ENCODE data around the gene COL4A6.

DNA sequence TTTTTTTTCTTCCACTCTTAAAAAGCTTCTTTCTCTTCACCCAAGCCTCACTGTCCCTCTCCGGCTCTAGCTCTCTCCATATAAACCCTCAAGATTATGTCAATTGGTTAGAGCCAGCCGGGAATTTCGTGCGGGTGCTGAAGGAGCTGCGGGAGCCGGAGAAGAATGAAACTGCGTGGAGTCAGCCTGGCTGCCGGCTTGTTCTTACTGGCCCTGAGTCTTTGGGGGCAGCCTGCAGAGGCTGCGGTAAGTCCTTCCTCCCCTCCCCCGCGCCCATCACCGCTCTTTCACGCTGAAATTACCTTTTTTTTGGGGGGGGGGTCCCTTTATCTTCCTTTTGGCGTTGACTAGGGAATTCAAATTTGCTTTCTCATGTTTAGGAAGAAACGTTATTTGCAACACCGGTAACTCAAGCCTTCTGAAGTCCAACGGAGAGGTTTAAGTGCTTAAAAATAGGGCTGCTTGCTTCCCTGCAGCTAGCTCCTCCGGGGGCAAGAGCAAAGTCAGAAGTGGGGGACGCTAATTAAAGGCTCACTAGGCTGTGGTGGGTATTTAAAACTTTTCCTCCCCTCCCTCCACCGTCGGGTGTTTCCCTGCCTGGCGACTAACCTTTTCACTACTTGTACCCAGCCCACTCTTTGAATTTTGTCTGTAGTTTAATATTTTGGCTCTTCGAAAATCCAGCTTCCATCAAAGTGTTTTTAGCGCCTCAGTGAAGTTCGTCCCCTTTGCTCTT is 1.9 kb upstream of the COL4A6 start:
- TF ChIP-seq, protein P1, sequence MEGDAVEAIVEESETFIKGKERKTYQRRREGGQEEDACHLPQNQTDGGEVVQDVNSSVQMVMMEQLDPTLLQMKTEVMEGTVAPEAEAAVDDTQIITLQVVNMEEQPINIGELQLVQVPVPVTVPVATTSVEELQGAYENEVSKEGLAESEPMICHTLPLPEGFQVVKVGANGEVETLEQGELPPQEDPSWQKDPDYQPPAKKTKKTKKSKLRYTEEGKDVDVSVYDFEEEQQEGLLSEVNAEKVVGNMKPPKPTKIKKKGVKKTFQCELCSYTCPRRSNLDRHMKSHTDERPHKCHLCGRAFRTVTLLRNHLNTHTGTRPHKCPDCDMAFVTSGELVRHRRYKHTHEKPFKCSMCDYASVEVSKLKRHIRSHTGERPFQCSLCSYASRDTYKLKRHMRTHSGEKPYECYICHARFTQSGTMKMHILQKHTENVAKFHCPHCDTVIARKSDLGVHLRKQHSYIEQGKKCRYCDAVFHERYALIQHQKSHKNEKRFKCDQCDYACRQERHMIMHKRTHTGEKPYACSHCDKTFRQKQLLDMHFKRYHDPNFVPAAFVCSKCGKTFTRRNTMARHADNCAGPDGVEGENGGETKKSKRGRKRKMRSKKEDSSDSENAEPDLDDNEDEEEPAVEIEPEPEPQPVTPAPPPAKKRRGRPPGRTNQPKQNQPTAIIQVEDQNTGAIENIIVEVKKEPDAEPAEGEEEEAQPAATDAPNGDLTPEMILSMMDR (IDR thresholded peaks at IDR 0.05 in 8 of 11, conservative IDR thresholded peaks at IDR 0.05 in 3 of 11): no peak
- TF ChIP-seq POLR2A (IDR thresholded peaks at IDR 0.05) (no peak), POLR2AphosphoS5 (IDR thresholded peaks at IDR 0.05) (no peak)
